Ishikawa (cell line): Measurements from ENCODE around the gene DCAF11.

ENCODE experiments used
- CEBPB ChIP-seq: IDR thresholded peaks from 2 replicates; pipeline ENCODE4 v1.6.1; 2012
- CREB1 ChIP-seq: IDR thresholded peaks from 2 replicates; pipeline ENCODE4 v1.6.1; 2012; ENCODE audit warnings: low read depth
- EGR1 ChIP-seq: IDR thresholded peaks from 2 replicates; pipeline ENCODE4 v1.6.1; 2012
- EP300 ChIP-seq: IDR thresholded peaks from 2 replicates; pipeline ENCODE4 v1.6.1; 2012; ENCODE audit warnings: borderline replicate concordance
- FOXM1 ChIP-seq: IDR thresholded peaks from 2 replicates; pipeline ENCODE4 v1.6.1; 2012; ENCODE audit warnings: low read depth, borderline replicate concordance
- MAX ChIP-seq: IDR thresholded peaks from 2 replicates; pipeline ENCODE4 v1.6.1; 2012
- NFIC ChIP-seq: IDR thresholded peaks from 2 replicates; pipeline ENCODE4 v1.6.1; 2012
- RAD21 ChIP-seq: IDR thresholded peaks from 2 replicates; pipeline ENCODE4 v1.6.1; 2012; ENCODE audit warnings: low read depth
- TAF1 ChIP-seq: IDR thresholded peaks from 2 replicates; pipeline ENCODE4 v1.6.1; 2012; ENCODE audit warnings: low read depth, mild to moderate bottlenecking
- TCF12 ChIP-seq: IDR thresholded peaks from 2 replicates; pipeline ENCODE4 v1.6.1; 2012; ENCODE audit warnings: low read depth
- TEAD4 ChIP-seq: IDR thresholded peaks from 2 replicates; pipeline ENCODE4 v1.6.1; 2012
- USF1 ChIP-seq: IDR thresholded peaks from 2 replicates; pipeline ENCODE4 v1.6.1; 2012
- YY1 ChIP-seq: IDR thresholded peaks from 2 replicates; pipeline ENCODE4 v1.6.1; 2012; ENCODE audit warnings: low read depth
- ZBTB7A ChIP-seq: IDR thresholded peaks from 2 replicates; pipeline ENCODE4 v1.6.1; 2012; ENCODE audit warnings: low read depth
- TF ChIP-seq, protein P1 (sequence below): IDR thresholded peaks from 2 replicates; pipeline ENCODE4 v1.6.1; 2012; ENCODE audit warnings: low read depth, mild to moderate bottlenecking

Gene DCAF11

DNA sequence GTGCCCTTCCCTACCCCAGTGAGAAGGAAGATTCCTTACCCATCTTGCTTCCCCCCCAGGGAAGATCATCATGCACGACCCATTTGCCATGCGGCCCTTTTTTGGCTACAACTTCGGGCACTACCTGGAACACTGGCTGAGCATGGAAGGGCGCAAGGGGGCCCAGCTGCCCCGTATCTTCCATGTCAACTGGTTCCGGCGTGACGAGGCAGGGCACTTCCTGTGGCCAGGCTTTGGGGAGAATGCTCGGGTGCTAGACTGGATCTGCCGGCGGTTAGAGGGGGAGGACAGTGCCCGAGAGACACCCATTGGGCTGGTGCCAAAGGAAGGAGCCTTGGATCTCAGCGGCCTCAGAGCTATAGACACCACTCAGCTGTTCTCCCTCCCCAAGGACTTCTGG lies 11.1 kb upstream of the DCAF11 start:
- no peak for TF ChIP-seq MAX
- no peak for TF ChIP-seq CEBPB
- no peak for TF ChIP-seq YY1
- no peak for TF ChIP-seq ZBTB7A
- no peak for TF ChIP-seq EGR1
- no peak for TF ChIP-seq RAD21
- no peak for TF ChIP-seq USF1
- no peak for TF ChIP-seq CREB1
- no peak for TF ChIP-seq EP300
- no peak for TF ChIP-seq FOXM1
- TF ChIP-seq TAF1 = no peak
- no peak for TF ChIP-seq NFIC

- TF ChIP-seq TAF1 (no peak), YY1 (no peak), EGR1 (no peak), EP300 (no peak), FOXM1 (no peak), MAX (no peak), NFIC (no peak), TCF12 (no peak), CREB1 (no peak), ZBTB7A (no peak), RAD21 (no peak), TEAD4 (no peak), USF1 (no peak), CEBPB (no peak)
- TF ChIP-seq, protein P1, sequence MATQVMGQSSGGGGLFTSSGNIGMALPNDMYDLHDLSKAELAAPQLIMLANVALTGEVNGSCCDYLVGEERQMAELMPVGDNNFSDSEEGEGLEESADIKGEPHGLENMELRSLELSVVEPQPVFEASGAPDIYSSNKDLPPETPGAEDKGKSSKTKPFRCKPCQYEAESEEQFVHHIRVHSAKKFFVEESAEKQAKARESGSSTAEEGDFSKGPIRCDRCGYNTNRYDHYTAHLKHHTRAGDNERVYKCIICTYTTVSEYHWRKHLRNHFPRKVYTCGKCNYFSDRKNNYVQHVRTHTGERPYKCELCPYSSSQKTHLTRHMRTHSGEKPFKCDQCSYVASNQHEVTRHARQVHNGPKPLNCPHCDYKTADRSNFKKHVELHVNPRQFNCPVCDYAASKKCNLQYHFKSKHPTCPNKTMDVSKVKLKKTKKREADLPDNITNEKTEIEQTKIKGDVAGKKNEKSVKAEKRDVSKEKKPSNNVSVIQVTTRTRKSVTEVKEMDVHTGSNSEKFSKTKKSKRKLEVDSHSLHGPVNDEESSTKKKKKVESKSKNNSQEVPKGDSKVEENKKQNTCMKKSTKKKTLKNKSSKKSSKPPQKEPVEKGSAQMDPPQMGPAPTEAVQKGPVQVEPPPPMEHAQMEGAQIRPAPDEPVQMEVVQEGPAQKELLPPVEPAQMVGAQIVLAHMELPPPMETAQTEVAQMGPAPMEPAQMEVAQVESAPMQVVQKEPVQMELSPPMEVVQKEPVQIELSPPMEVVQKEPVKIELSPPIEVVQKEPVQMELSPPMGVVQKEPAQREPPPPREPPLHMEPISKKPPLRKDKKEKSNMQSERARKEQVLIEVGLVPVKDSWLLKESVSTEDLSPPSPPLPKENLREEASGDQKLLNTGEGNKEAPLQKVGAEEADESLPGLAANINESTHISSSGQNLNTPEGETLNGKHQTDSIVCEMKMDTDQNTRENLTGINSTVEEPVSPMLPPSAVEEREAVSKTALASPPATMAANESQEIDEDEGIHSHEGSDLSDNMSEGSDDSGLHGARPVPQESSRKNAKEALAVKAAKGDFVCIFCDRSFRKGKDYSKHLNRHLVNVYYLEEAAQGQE = no peak
Observed at GRCh38 chr14:24106672-24107271, 7.8 kb upstream of the DCAF11 start.

- TF ChIP-seq MAX = no peak
- TF ChIP-seq EP300 = no peak
- TF ChIP-seq FOXM1 = no peak
- TF ChIP-seq CREB1 = no peak
- TF ChIP-seq NFIC = no peak
- TF ChIP-seq EGR1 = no peak
- TF ChIP-seq, protein P1 = no peak
- TF ChIP-seq RAD21 = no peak
- TF ChIP-seq YY1 = no peak
Observed at GRCh38 chr14:24108336-24108874, 6.2 kb upstream of the DCAF11 start.

GRCh38 chr14:24110060-24110459 lies 4.5 kb upstream of the DCAF11 start:
- TF ChIP-seq MAX = no peak
- no peak for TF ChIP-seq ZBTB7A
- TF ChIP-seq USF1 = no peak
- TF ChIP-seq, protein P1 = no peak
- no peak for TF ChIP-seq NFIC
- no peak for TF ChIP-seq RAD21
- no peak for TF ChIP-seq YY1
